Parathyroid adenoma (tissue), 2 donors: ENCODE results near the gene SMIM24.
"Not testable (repeated sequence)": the region's sequence is repeated elsewhere in the genome, so short reads cannot be mapped to it uniquely, and the experiment has no call there.

Source experiments
- H2AFZ ChIP-seq: fragments of 300-600 bp; sonication (generic); one replicate; pipeline ENCODE4 v1.7.0; 2017; ENCODE audit warnings: antibody characterized with exemption, mild to moderate bottlenecking
- H3K27ac ChIP-seq: fragments of 300-600 bp; sonication (generic); one replicate; pipeline ENCODE4 v1.7.0; 2017
- H3K27me3 ChIP-seq: fragments of 300-600 bp; sonication (generic); one replicate; pipeline ENCODE4 v1.7.0; 2017; ENCODE audit warnings: low read length; ENCODE audit not compliant: control insufficient read depth, insufficient read depth
- H3K36me3 ChIP-seq: fragments of 300-600 bp; sonication (generic); one replicate; pipeline ENCODE4 v1.7.0; 2017; ENCODE audit warnings: low read length; ENCODE audit not compliant: control insufficient read depth, insufficient read depth
- H3K4me1 ChIP-seq: fragments of 300-600 bp; sonication (generic); one replicate; pipeline ENCODE4 v1.7.0; 2017; ENCODE audit warnings: control low read depth
- H3K4me2 ChIP-seq: fragments of 300-600 bp; sonication (generic); one replicate; pipeline ENCODE4 v1.7.0; 2017; ENCODE audit warnings: low read length
- H3K4me3 ChIP-seq: fragments of 300-600 bp; sonication (generic); one replicate; pipeline ENCODE4 v1.7.0; 2017; ENCODE audit warnings: low read depth, low read length
- H3K79me2 ChIP-seq: fragments of 300-600 bp; sonication (generic); one replicate; pipeline ENCODE4 v1.7.0; 2017; ENCODE audit warnings: control low read depth
- H3K9ac ChIP-seq: fragments of 300-600 bp; sonication (generic); one replicate; pipeline ENCODE4 v1.7.0; 2017; ENCODE audit warnings: mild to moderate bottlenecking
- H3K9me3 ChIP-seq: fragments of 300-600 bp; sonication (generic); one replicate; pipeline ENCODE4 v1.7.0; 2017; ENCODE audit warnings: low read length; ENCODE audit not compliant: control insufficient read depth
- TF ChIP-seq, protein P1 (sequence below): fragments of 300-600 bp; sonication (generic); IDR thresholded peaks from one replicate; pipeline ENCODE4 v1.7.0; 2017; ENCODE audit warnings: antibody characterized with exemption, mild to moderate bottlenecking
- donor health status: primary hyperparathyroidism.

SMIM24 gene

DNA sequence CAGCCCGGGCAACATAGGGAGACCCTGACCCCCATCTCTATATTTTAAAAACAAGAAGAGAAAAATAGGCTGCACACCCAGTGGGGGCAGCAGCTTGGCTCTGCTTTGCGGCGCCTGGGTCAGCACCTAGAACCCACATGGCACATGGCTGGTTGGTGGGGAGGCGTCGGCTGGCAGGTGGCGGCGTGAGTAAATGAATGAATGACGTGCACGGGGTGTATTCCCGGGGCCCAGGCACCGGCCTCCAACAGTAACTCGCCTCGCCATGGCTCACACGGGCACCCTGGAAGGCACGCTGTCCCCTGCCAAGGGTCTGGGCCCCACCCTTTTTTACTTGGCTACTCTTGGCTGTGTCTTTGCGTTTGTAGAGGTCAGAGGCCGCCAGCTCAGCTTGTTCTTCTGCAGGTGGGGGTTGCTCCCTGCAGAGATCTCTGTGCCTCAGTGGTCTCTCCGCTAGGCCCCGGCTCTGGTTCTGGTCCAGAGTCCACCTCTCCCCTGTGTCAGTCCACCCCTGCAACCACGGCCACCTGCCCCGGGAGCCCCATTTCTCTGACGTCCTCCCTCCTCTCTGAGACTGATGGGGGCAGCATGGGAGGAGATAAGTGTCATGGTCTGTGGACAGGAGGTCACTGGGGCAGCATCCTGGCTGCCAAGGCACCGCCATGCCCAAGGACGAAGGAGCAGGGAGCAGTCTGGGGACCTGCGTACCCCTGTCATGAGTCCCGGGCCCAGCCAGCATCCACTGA, 31.4 kb upstream of the SMIM24 start:
- Histone ChIP-seq H3K9ac (no peak overlapping the region), H3K79me2 (peaks cover 93% of the 10 kb centered on the region), H3K4me2 (no peak overlapping the region), H3K27me3 (no peaks in the 10 kb centered on the region), H3K4me1 (peaks cover 17% of the 10 kb centered on the region), H3K4me3 (no peak overlapping the region), H3K9me3 (no peaks in the 10 kb centered on the region), H3K36me3 (no peaks in the 10 kb centered on the region), H2AFZ (no peak overlapping the region), H3K27ac (no peak overlapping the region)
- TF ChIP-seq, protein P1, sequence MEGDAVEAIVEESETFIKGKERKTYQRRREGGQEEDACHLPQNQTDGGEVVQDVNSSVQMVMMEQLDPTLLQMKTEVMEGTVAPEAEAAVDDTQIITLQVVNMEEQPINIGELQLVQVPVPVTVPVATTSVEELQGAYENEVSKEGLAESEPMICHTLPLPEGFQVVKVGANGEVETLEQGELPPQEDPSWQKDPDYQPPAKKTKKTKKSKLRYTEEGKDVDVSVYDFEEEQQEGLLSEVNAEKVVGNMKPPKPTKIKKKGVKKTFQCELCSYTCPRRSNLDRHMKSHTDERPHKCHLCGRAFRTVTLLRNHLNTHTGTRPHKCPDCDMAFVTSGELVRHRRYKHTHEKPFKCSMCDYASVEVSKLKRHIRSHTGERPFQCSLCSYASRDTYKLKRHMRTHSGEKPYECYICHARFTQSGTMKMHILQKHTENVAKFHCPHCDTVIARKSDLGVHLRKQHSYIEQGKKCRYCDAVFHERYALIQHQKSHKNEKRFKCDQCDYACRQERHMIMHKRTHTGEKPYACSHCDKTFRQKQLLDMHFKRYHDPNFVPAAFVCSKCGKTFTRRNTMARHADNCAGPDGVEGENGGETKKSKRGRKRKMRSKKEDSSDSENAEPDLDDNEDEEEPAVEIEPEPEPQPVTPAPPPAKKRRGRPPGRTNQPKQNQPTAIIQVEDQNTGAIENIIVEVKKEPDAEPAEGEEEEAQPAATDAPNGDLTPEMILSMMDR = no peak

DNA sequence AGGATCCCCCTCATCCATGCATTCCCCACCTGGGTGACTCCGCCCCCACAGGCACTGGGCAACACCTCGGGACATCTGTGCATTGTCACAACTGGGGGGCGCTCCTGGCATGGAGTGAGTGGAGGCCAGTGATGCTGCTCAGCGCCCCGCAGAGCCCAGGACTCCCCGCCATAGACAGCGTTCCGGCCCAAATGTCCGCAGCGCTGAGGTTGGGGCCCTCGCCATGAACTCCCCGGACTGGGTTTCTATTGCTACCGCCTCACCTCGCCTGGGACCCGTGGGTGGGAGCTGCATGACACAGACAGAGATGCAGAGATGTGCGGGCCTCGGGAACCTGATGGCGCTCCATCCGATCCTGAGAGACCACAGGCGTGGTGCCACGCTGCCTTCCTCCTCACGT, 30.4 kb upstream of the SMIM24 start:
- TF ChIP-seq, protein P1 = no peak
- Histone ChIP-seq H3K27ac (no peak overlapping the region), H3K4me3 (no peak overlapping the region), H3K79me2 (peaks cover 89% of the 10 kb centered on the region), H3K36me3 (no peaks in the 10 kb centered on the region), H3K4me1 (peaks cover 15% of the 10 kb centered on the region), H3K4me2 (no peak overlapping the region), H3K9me3 (no peaks in the 10 kb centered on the region), H3K27me3 (no peaks in the 10 kb centered on the region), H3K9ac (no peak overlapping the region), H2AFZ (no peak overlapping the region)

DNA sequence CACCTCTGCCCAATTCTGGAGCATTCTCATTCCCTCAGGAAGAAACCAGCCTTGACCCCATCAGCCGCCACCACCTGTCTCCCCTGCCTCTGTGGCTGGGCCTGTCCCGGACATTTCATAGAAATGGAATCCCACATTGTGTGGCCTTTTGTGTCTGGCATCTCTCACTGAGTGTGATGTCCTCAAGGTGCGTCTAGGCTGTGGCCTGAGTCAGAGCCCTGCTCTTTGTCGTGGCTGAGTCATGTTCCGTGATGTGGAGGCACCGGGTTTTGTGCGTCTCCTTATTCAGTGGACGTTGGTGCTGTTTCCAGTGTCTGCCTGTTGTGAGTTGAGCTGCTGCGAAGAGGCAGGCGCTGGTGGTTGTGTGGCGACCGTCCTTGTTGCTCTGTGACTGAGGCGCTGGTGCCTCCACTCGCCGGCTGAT, 29.3 kb upstream of the SMIM24 start:
- no peaks in the 10 kb centered on the region for H3K9me3 ChIP-seq
- H3K9ac ChIP-seq = no peak overlapping the region
- H2AFZ ChIP-seq = no peak overlapping the region
- no peak overlapping the region for H3K4me2 ChIP-seq
- H3K4me3 ChIP-seq = no peak overlapping the region
- TF ChIP-seq, protein P1 = no peak
- no peaks in the 10 kb centered on the region for H3K36me3 ChIP-seq
- H3K4me1 ChIP-seq = peaks cover 15% of the 10 kb centered on the region
- no peaks in the 10 kb centered on the region for H3K27me3 ChIP-seq
- no peak overlapping the region for H3K27ac ChIP-seq
- peaks cover 83% of the 10 kb centered on the region for H3K79me2 ChIP-seq

DNA sequence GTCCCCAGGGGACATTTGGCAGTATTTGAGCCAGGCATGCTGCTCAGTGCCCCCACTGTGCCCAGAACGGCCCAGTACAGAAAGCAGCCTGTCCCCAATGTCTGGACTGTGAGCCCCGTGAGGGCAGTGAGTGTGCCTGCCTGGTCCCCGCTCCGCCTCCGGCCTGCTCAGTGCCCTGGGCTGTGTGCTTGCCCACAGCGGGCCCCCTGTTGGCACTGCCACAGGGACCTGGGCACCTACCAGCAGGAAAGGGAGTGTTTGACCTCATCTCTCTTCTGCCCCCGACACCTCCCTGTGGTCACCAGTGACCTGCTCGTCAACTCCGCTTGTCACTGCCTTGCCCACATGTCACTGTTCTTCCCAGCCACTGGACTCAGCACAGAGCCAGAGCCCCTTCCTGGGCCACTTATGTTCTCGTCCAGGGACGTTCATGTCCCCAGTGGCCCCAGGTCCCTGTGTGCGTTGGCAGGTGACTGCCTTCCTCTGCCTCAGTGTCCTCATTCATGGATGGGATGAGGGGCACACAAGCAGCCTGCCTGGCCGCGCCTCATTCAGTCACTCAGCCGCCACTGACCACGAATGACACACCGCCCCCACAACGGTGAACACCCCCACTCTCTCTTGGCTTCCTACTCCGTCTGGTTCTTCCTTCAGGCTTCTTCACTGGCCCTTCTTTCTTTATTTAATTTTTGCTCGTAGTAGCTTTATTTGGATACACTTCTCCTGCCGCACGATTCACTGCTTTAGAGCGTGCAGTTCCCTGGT, 28.6 kb upstream of the SMIM24 start:
- Histone ChIP-seq H3K4me1 (peaks cover 15% of the 10 kb centered on the region), H3K79me2 (peaks cover 77% of the 10 kb centered on the region), H2AFZ (no peak overlapping the region), H3K4me2 (no peak overlapping the region), H3K9me3 (no peaks in the 10 kb centered on the region), H3K27ac (no peak overlapping the region), H3K9ac (no peak overlapping the region), H3K36me3 (no peaks in the 10 kb centered on the region), H3K27me3 (no peaks in the 10 kb centered on the region), H3K4me3 (no peak overlapping the region)
- TF ChIP-seq, protein P1 = no peak

DNA sequence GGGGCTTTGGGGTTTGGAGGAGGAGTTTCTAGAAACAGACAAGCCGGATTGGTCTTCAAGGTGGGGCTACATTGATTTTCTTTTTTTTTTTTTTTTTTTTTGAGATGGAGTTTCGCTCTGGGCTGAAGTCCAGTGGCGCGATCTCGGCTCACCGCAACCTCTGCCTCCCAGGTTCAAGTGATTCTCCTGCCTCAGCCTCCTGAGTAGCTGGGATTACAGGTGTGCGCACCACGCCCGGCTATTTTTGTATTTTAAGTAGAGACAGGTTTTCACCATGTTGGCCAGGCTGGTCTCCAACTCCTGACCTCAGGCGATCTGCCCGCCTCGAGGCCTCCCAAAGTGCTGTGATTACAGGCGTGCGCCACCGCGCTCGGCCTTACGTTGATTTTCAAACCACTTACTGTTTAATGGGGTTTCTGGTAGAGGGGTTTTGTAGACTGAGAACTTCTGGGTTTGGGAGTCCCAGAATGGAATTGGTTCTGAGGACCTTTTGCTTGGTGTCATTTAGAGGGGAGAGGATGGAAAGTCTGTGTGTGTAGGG, 27.9 kb upstream of the SMIM24 start:
- Histone ChIP-seq H3K4me1 (peaks cover 15% of the 10 kb centered on the region), H3K79me2 (peaks cover 69% of the 10 kb centered on the region)
- not testable (repeated sequence) for H3K27ac ChIP-seq, H3K9ac ChIP-seq, H3K4me3 ChIP-seq, H3K9me3 ChIP-seq, H2AFZ ChIP-seq, H3K27me3 ChIP-seq, H3K4me2 ChIP-seq, H3K36me3 ChIP-seq
